PC-9 (cell line): ENCODE data around the gene CDC42BPA.

ENCODE experiments used
- CTCF ChIP-seq: fragments of 200-600 bp; sonication (generic); conservative IDR thresholded peaks from 2 replicates; pipeline ENCODE4 v1.6.1; 2017; ENCODE audit warnings: mixed run types, antibody characterized with exemption, mild to moderate bottlenecking, moderate library complexity
- EZH2 ChIP-seq: fragments of 200-600 bp; sonication (generic); IDR thresholded peaks from 2 replicates; pipeline ENCODE4 v1.8.0; 2017; ENCODE audit warnings: antibody characterized with exemption, low read depth

- TF ChIP-seq CTCF (no peak), EZH2 (no peak)
Measured at GRCh38 chr1:226962421-226963391, 355.6 kb downstream of the CDC42BPA start.
